Cardiac septum (tissue), 1 donor: ENCODE results near the gene M1AP. TPM values are rescaled to one million over a fixed set of nuclear protein-coding genes. Genes with fewer than 3 reads are reported as not detected.

ENCODE experiments used
- DNase-seq: peaks from one replicate; pipeline ENCODE4 v3.0.0-alpha.2; 2020; ENCODE audit warnings: low spot score
- intact Hi-C: fragments of 100-400 bp; cut with DNase I; formaldehyde crosslinking; loops from one replicate; pipeline ENCODE4 v1.14.0; 2022
- long read RNA-seq: library from polyadenylated mRNA; unstranded; transcript quantifications from one replicate; pipeline ENCODE4 v2.0.0, GENCODE V29; 2021
- total RNA-seq: library from RNA; stranded (reverse); fragmentation: NEBNext Ultra II Directional; extraction: Animal tissue kit (Norgen Biotek cat#: 25700); gene quantifications from one replicate; pipeline ENCODE4 v1.2.1, GENCODE V29; 2021
- donor health status: DM: no; HTN: no; CAD: no.

Gene M1AP, protein sequence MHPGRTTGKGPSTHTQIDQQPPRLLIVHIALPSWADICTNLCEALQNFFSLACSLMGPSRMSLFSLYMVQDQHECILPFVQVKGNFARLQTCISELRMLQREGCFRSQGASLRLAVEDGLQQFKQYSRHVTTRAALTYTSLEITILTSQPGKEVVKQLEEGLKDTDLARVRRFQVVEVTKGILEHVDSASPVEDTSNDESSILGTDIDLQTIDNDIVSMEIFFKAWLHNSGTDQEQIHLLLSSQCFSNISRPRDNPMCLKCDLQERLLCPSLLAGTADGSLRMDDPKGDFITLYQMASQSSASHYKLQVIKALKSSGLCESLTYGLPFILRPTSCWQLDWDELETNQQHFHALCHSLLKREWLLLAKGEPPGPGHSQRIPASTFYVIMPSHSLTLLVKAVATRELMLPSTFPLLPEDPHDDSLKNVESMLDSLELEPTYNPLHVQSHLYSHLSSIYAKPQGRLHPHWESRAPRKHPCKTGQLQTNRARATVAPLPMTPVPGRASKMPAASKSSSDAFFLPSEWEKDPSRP
- not detected for total RNA-seq
- long read RNA-seq, result 0 reads

- intact Hi-C loops, result no loop called here
Observed at GRCh38 chr2:74648009-74648443, at the start of gene M1AP. Gene M1AP, minus strand, starts transcription at chr2:74648330. Its CDS starts 8,055 bp downstream, at chr2:74640275.

DNA sequence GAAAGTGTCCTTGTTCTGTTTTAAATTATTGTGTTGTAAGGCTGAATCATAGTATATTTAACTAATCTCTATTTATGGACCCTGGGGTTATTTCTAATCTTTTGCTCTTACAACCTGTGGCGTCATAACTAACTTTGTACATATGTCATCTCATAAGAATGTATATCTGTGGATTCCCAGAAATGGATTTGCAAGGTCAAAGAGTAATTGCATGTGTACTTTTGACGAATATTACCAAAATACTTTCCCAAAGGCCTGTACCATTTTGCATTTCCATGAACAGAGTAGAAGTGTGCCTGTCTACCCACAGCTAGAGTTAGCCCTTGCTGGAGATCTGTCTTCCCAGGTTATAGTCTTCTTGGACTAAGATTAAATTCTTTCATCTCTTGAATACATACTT lies 48.7 kb upstream of the M1AP start:
- intact Hi-C loops, result loop anchor here (10.0 kb wide), 1 partner anchor 708 kb away; no protein-coding TSS in a partner anchor
- no peak for DNase-seq

More at GRCh38 chr2:74648009-74648443, at the start of gene M1AP:
- DNase-seq, result no peak

GRCh38 chr2:74695663-74696062 lies 47.5 kb upstream of the M1AP start:
- intact Hi-C loops, result loop anchor here (10.0 kb wide), 1 partner anchor 709 kb away; no protein-coding TSS in a partner anchor
- no peak for DNase-seq

DNA sequence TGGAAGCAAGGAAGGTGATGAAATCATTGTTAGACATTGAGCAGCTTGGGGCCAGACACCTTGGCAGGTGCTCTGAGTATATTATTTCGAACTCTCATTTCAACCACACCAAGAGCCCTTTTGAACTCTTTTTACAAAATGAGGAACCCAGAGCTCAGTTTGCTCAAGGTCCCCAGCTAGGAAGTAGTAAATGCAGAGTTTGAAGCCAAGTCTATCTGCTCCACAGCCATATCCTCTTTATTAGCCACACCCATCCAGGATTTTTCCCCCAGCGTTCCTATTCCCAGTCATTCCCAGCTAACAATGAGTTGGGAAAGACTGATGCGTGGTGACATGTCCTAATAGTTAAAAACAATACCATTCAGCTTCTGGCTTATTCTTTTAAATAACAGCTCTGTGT lies 46.2 kb upstream of the M1AP start:
- intact Hi-C loops, result loop anchor here (10.0 kb wide), 1 partner anchor 711 kb away; no protein-coding TSS in a partner anchor
- DNase-seq, result no peak

DNA sequence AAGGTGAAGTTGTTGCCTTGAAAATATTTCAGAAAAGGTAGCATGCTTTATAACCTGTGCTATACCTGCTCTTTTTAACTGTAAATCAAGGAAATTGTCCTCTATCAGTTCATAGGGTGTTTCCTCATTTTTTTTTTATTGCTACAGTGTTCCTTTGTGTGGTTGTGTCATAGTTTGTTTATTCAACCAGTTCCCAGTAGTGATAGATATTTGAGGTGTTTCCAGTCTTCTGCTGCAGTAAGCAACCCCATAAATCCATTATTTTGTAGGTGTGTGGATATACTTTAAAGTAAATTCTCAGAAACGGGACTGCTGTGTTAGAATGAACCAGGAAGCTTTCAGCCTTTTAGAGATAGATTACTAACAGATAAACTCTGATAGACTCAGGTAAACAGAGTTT lies 45.5 kb upstream of the M1AP start:
- no peak for DNase-seq
- intact Hi-C loops, result loop anchor here (10.0 kb wide), 1 partner anchor 711 kb away; no protein-coding TSS in a partner anchor

- intact Hi-C loops, result loop anchor here (10.0 kb wide), 1 partner anchor 712 kb away; no protein-coding TSS in a partner anchor
Observed at GRCh38 chr2:74693213-74693612, 45.1 kb upstream of the M1AP start.

GRCh38 chr2:74691929-74692328 lies 43.8 kb upstream of the M1AP start:
- intact Hi-C loops, result loop anchor here (2.0 to 10.0 kb wide), 2 partner anchors 183 to 713 kb away; no protein-coding TSS in a partner anchor

More at GRCh38 chr2:74693213-74693612, 45.1 kb upstream of the M1AP start:
- DNase-seq, result no peak

DNA sequence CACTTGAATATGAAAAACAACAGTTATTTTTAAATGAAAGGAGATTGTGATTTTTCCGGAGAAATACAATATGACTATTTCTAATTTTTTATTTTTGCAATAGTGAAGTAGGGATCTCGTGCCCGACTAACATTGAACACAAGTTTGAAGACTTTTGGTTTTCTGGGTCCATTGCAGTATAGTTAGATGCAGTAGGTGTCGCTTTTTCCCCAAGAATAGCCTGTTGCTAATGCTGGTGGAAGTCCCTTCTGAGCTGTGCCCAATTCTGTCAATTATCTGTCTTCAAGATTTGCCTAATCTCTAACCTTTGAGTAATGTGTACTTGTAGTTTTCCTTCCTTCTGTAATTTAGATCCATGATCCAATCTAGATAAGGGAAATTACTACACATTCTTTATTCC lies 42.4 kb upstream of the M1AP start:
- DNase-seq, result no peak
- intact Hi-C loops, result loop anchor here (2.0 to 10.0 kb wide), 2 partner anchors 184 to 714 kb away; no protein-coding TSS in a partner anchor

More at GRCh38 chr2:74691929-74692328, 43.8 kb upstream of the M1AP start:
- DNase-seq, result no peak

DNA sequence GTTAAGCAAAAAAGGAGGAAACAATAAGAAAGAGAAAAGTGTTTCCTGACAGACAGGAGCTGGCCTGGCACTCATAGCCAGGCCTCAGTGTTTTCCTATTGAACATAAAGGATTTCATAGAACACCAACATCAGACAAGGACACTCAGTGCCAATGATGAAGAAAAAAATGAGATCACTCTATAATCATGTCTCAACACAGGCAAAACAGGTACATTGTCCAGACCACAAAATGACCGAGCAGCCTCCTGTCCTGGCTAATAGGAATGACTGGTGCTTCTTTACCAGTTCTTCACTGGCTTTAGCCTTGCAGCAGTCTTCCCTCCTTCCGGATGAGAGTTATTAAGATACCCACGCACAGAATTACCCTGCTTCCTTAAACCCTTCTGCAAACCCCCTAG lies 41.5 kb upstream of the M1AP start:
- DNase-seq, result no peak
- intact Hi-C loops, result loop anchor here (2.0 to 10.0 kb wide), 2 partner anchors 185 to 715 kb away; no protein-coding TSS in a partner anchor

- DNase-seq, result no peak
- intact Hi-C loops, result no loop called here
Observed at GRCh38 chr2:74688881-74689280, 40.8 kb upstream of the M1AP start.

- intact Hi-C loops, result no loop called here
- no peak for DNase-seq
Observed at GRCh38 chr2:74685408-74685807, 37.3 kb upstream of the M1AP start.

DNA sequence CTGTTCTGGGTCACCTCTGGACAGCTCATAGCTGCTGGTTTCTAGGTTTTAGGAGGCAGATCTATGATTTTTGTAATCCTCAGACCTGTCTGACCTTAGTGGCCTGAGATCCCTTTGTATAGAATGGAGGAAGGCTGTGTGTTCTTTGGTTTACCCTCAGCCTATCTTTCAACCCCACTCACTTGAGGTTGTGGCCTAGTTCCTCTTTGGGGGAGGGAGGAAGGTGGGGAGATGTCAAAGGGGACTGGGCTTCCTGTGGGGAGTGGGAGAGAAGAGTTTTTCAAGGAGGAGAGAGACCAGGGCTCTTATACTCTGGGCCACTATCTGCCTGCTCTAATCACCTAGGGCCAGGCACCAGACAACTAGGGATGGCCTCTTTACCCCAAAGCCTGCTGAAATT lies 34.4 kb upstream of the M1AP start:
- DNase-seq, result no peak
- intact Hi-C loops, result no loop called here

GRCh38 chr2:74679615-74680014 lies 31.5 kb upstream of the M1AP start:
- intact Hi-C loops, result no loop called here
- DNase-seq, result no peak

- no peak for DNase-seq
- intact Hi-C loops, result no loop called here
Observed at GRCh38 chr2:74676331-74676730, 28.2 kb upstream of the M1AP start.

GRCh38 chr2:74675090-74675489 lies 27.0 kb upstream of the M1AP start:
- intact Hi-C loops, result no loop called here
- no peak for DNase-seq

DNA sequence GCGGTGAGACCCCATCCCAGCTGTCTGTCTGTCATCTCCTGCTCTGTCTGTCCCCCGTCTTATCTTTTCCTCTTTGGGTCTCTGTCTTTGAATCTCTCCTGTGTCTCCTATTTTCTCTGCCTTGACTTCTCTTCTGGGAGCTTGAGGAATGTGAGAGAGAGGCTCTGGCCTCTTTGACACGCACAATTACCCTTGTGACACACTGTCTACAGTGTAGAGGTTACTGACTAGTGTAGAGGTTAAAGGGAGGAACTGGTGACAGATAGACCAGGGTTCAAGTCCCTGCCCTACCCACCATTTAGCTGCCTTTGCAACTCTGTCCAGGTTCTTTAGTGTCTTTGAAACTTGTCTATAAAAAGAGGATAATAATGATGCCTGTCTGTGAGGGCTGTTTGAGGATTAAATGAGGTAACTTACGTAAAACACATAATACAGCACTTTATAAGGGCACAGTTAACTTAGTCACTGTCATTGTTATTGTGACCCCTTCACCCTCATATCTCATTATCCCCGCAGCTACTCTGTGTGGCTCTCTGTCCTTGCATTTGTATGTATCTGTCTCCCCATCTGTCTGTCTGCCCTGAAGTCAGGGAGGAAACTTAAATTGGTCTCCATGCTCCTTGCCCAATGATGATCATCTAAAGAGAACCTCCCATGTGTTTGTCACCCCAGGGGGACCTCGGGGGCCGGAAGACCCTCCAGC lies 25.8 kb upstream of the M1AP start:
- intact Hi-C loops, result no loop called here
- no peak for DNase-seq

DNA sequence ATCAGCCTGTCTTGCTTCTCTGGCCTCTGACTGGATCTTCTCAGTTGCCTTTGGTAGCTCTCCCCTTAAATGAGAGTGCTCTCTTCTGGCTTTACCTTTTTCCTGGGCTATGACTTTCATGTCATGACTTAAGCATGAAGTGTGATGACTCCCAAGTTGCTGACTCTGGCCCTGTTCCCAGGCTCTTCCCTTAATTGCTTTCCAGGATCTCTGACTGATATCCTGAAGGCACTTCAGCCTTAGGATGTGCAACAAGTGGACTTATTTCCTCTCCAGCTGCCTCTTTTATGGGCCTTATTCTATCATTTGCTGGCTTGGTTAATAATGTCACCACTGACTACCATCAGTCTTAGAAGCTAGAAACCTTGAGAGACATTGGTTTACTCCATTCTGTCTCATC lies 23.3 kb upstream of the M1AP start:
- DNase-seq, result no peak
- intact Hi-C loops, result no loop called here

- DNase-seq, result no peak
- intact Hi-C loops, result no loop called here
Observed at GRCh38 chr2:74670263-74670662, 22.1 kb upstream of the M1AP start.

DNA sequence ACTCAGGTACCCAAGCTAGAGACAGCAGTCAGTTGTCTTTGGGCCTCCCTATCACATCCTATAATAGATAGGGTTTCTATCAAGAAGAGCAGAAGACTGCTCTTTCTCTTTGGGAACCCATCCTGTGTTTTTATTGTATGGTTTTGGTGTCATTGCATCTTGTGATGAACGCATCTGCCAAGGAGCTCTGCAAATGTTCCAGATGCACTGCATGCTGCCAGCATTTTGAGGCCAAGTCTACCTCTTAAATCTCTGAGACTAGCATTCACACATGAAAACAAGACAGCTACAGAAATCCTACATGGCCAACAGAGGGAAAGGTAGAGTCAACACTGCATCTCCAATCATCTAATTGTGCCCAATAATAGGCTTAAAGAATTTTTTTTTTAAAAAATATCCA lies 20.0 kb upstream of the M1AP start:
- intact Hi-C loops, result no loop called here
- DNase-seq, result no peak

DNA sequence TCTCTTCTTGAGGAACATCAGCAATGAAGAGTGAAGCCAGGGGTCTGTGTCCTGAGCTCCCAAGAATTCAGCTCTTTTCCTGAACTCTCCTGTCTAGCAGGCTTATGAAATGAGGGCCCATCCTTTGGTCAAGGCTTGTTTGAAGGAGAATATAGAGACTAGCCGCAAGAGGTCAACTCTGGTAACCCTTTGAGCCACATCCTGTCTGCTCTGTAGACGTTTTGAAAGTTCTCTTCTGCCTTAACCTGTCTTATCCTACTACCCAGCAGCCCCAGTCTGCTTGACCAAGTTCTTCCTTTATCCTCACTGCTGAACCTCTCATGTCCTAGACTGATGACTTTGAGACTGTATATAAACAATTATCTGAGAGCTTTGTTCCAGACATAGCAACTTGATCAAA lies 11.3 kb upstream of the M1AP start:
- intact Hi-C loops, result loop anchor here (10.0 kb wide), 1 partner anchor 135 kb away; the partner anchor contains the start of genes AUP1, DQX1 and HTRA2
- no peak for DNase-seq
